LHCN-M2 (cell line): Measurements from ENCODE around the gene SLC35A5. TPM values are rescaled to one million over a fixed set of nuclear protein-coding genes. Genes with fewer than 3 reads are reported as not detected.
"Not testable (repeated sequence)": the region's sequence is repeated elsewhere in the genome, so short reads cannot be mapped to it uniquely, and the experiment has no call there.

ENCODE experiments used
- DNase-seq: peaks from one replicate; pipeline ENCODE4 v3.0.0-alpha.2; 2012; ENCODE audit warnings: low read depth
- polyA plus RNA-seq: library from polyadenylated mRNA; unstranded; fragments of >200 nt; gene quantifications from one replicate; pipeline ENCODE4 v1.2.1, GENCODE V29; 2012; ENCODE audit warnings: missing spikeins
- total RNA-seq: library from RNA; depleted of rRNA; stranded (reverse); fragments of >200 nt; gene quantifications from 2 replicates; pipeline ENCODE4 v1.2.3, GENCODE V29; 2014; rRNA removed

The SLC35A5 gene, protein sequence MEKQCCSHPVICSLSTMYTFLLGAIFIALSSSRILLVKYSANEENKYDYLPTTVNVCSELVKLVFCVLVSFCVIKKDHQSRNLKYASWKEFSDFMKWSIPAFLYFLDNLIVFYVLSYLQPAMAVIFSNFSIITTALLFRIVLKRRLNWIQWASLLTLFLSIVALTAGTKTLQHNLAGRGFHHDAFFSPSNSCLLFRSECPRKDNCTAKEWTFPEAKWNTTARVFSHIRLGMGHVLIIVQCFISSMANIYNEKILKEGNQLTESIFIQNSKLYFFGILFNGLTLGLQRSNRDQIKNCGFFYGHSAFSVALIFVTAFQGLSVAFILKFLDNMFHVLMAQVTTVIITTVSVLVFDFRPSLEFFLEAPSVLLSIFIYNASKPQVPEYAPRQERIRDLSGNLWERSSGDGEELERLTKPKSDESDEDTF
- 34.8 and 49.1 TPM in 2 replicates for total RNA-seq
- 16.3 TPM for polyA plus RNA-seq

DNA sequence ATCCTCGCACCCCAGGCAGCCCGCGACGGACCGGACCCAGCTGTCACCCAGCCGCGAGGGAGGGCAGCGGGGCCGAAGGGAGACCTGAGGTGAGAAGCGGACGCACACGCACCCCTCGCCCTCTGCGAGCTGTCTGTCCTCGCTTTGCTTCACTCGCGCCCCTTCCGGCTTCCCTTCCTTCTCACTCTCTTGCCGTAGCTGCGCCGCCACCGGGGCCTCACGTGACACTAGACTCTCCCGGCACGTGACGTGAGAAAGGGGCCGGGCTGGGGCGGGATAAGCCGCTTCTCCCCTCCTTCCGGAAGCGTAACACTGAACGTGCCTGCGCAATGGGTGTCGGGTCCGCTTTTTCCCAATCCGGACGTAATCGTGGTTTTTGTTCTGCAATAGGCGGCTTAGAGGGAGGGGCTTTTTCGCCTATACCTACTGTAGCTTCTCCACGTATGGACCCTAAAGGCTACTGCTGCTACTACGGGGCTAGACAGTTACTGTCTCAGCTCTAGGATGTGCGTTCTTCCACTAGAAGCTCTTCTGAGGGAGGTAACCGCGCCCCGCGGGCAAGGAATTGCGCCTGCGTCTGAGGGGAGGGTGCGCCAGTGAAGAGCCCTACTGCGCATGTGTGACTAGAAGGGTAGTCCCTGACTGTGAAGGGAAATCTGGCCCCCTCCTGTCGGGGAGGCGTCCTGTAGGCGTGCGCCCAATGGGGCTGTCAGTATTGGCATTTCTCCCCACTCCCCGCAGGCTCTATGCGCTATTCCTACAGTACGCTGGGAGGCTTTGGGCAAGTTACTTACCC lies at the start of gene SLC35A5, which contains the start of gene ATG3:
Gene SLC35A5, plus strand, starts transcription at position 312 of the 796 bp plus-strand sequence. CDS start 1,359 bp downstream, outside the sequence.
Gene ATG3, minus strand, starts transcription at position 229 of the 796 bp plus-strand sequence. CDS start 434 bp downstream, outside the sequence.
- peak; percentile 98 for DNase-seq

DNA sequence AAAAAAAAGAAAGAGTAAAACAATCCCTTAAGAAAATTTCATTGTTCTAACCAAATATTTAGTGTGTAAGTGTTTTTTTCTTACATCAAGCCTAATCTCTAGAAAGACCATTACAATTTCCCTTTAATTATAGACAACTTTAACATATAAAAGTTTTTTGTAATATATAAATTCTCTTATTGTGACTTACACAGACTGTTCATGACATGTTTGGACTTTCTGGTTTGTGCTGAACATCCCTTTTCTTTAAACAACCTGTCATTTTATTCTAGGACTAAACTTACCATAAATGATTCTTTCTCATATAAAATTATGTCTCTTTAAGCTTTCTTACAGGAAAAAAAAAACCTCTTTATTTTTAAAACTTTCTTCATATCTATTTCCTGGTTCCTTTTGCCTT lies 49.5 kb upstream of the SLC35A5 start:
- DNase-seq, result peak; percentile 12

DNA sequence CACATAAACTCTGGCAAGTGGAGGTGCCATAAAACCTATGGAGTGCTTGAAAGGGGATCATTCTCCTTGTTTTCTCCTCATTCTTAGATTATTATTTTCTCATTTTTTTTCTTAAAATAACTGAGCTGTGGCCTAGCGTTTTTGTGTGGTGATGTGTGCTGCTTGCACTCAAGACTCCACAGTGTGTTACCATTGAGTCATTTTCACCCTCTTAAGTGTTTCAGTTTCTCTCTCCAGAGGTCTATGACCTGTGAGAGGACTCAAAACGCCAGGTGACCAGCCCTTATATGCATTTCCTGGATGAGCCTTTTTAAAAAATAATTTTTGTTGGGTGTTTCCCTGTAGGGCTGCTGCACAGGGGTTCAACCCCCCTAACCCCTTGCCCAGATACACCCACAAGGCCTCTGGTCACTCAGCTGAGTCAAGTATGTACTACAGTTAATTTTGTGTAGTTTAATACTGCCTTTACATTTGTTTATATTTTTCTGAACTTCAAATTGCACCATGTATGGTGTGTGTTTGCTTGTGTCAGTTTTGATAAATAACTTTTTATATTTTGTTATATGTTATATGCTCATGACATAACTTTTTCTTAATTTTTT lies 47.2 kb upstream of the SLC35A5 start:
- DNase-seq, result no peak

DNA sequence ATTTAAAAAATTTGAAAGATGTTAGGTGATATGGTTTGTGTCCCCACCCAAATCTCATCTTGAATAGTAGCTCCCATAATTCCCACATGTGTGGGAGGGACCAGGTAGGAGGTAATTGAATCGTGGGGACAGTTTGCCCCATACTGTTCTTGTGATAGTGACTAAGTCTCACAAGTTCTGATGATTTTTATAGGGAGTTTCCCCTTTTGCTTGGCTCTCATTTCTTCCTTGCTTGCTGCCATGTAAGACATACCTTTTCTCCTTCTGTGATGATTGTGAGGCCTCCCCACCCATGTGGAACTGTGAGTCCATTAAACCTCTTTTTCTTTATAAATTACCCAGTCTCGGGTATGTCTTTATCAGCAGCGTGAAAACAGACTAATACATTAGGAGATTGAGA lies 42.9 kb upstream of the SLC35A5 start:
- DNase-seq, result not testable (repeated sequence)

DNA sequence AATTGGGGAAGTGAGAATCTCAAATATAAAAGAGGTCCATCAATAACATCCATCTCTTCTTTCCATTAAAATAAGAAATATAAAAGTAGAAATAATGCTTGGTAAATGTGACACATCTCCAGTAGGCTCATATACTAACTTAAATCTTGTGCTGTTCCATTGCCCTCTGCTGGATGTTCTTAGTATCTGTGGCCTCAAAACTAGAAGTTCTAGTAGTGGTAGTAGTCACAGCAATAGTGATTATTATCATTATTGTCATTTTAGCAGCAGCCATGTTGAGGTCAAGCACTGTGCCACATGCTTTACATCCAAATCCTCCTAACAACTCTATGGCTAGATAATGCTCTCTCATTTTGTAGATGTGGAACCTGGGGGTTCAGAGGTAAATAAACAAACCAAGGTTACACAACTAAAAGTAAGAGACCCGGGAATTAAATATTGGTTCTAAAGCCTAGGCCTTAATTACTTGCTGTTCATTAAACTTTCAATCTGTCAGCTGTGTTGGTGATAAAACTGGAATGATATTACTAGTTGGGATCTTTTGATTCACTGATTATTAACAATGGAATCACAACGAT lies 42.3 kb upstream of the SLC35A5 start:
- peak; percentile 75 for DNase-seq

DNA sequence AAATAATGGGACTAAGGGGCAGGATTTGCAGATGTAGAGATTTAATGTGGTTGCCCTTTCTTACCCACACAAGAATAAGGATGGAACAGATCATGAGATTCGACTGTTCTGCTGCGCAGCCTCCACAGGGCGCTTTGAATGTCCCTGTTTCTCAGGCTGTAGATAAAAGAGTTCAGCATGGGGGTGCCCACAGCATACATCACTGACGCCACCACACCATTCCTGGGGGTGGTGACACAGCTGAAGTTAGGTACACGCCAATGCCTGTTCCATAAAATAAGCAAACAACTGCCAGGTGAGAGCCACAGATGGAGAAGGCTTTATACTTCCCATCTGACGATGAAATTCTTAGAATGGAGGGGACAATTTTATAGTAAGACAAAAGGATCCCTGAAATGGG lies 37.7 kb upstream of the SLC35A5 start:
- not testable (repeated sequence) for DNase-seq

DNA sequence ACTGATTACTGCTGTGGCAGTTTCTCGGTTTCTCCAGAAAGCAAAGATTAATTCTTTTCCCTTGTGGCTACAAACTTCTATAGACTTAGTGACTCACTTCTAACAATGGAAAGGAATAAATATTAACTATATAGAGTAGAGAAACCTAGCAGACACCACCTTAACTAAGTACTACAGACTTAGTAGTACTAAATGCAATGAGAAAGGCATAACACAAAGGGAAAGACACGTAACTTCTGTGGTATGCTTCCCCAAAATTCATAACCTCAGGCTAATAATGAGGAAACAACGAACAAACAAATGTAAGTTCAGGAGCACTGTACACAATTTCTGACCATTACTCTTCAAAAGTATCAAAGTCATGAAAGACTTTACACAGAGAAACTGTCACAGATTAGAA lies 31.3 kb upstream of the SLC35A5 start:
- DNase-seq, result no peak

DNA sequence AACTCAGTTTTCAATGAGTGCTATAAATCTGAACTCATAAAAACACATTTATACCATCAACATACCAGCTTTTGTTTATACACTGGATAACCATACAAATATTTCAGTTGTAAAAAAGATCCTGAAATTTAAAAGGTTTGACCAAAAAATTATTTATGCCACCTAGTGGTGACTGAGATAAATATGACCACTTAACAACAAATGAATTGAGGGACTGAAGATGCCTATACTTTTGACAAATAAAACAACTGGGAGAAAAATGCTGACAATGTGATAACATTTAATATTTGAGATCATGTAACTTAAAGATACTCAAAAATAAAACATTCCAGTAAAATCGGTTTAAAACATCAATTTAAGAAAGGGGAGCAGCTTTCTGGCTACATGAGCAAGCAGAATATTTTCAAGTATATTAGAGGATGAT lies 30.5 kb upstream of the SLC35A5 start:
- DNase-seq, result peak; percentile 35

DNA sequence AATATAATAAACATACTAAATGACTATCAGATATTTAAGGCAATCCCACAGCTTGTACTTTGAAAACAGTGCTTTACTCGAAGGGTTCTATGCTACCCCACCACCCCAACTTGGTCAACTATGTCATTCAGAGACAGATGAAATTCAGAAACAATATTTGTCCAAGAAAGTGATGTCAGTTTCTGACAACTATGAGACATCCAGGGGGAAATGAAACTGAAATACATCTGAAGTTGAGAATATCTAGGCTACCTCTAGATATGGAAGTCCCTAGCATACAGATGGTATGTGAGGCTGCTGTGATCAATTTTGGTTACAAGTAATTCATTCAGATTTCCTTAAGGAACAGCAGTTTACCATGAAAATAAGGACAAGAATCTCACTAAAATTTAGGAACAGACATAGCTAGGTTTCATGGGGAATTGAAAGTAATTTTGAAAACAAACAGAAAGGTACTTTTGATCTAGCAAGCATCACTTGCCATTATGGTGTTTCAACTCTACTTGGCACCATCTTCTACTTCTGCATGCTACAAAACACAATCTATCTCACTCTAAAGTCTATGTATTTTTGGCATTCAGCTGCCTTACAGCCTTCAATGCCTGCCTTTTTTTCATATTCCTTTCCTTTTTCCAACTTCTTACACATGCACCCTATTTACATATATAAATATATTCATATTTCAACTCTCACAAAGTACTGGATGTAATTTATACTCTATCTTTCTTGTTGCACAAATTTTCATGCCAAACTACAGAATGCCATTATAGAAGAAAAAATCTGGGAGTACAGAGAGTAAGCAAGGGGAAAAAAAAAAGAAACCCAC lies 21.8 kb upstream of the SLC35A5 start:
- no peak for DNase-seq

DNA sequence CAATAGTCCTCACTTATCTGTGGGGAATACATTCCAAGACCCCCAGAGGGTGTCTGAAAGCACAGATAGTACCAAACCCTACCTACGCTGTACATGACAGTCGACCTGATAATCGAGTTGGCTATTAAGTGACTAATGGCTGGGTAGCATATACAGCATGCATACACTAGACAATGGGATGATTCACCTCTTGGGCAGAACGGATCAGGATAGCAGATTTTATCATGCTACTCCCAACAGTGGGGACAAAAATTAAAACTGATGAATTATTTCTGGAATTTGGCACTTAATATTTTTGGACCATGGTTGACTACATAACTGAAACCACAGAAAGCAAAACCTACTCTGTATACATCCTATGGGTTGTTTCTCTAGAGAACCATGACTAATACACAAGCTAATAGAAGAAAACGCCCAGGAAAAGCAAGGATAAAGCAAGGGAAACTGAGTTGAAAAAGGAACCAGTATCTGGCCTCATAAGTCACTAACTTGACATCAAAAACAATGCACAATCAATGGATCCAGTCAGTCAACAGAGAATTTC lies 15.6 kb upstream of the SLC35A5 start:
- DNase-seq, result no peak

DNA sequence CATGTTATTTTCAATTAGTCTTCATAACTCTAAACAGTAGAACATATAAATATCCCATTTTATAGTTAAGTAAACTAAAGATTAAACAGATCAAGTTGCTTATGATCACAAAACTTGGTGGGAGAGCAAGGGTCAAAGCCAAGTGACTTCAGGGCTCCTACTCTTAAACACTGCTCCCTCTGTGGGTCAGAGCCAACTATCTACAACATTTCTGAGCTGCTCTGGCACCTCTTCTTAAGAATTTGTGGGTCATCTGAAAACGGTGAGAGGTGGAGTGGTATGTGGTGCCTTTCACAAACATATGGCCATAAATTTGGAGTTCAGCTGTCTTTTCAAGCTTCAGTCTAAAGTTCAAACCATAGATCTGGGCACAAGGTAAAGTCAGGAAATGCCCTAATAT lies 11.0 kb upstream of the SLC35A5 start:
- no peak for DNase-seq

DNA sequence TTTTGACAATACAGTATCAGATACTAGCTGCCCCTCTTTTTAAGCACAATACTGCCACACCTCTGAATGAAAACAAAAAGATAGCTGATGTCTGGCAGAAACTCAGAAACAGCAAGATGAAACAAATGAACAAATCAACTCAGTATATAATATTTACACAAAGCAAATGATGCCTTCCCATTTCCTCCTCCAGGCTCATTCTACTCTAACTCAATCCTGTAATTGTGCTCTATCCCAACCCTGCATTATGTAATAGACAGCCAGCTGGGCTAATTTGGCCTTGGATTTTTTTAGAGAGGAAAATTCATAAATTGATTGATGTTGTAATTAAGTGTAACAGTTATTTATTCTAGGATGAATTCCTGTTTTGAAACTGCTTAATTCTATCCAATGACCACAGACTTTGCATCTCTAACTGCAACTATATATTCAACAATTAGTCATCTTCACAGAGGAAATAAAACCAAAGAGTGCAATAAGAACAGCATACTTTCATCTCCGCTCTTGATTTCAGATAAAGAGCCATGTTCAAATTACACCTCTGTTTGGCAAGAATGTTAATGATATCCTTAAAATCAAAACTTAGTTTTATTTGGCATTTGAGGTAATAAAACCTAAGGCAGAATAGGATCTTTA lies 6.2 kb upstream of the SLC35A5 start:
- no peak for DNase-seq

DNA sequence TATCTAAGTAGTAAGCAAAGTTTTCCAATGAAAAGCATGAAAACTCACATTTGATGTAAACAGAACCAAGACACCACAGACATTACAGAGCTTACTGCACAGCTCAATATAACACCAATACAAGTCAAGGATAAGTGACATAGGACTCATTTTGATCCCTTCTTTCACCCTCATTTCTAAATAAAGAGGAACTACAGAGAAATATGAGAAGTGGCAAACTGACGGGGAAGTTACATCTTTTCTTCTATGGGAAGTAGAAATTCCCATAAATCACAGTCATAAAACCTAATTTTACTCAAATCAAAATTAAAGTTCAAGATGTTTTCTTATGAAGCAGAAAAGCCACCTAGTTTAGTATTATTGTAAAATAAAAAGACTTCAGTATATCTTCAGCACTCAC lies 3.9 kb upstream of the SLC35A5 start:
- DNase-seq, result no peak

DNA sequence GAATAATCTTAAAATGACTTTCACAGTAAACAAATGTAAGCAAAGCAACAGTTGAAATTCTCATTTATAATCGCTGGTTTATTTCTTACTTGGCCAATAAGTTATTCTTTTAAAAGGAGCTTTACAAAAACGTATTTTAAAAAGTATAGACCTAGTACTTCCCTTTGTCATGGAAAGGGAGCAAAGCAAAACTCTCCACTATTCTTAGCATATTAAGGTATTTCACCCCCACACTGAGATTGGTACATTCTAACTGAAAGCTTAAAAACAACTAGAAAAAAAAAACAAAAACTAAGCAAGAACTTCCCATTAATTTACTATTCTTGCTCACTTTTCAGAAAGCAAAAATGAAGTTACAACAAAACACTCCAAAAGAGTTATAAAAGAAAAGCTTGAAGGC lies 1.5 kb upstream of the SLC35A5 start:
- no peak for DNase-seq

DNA sequence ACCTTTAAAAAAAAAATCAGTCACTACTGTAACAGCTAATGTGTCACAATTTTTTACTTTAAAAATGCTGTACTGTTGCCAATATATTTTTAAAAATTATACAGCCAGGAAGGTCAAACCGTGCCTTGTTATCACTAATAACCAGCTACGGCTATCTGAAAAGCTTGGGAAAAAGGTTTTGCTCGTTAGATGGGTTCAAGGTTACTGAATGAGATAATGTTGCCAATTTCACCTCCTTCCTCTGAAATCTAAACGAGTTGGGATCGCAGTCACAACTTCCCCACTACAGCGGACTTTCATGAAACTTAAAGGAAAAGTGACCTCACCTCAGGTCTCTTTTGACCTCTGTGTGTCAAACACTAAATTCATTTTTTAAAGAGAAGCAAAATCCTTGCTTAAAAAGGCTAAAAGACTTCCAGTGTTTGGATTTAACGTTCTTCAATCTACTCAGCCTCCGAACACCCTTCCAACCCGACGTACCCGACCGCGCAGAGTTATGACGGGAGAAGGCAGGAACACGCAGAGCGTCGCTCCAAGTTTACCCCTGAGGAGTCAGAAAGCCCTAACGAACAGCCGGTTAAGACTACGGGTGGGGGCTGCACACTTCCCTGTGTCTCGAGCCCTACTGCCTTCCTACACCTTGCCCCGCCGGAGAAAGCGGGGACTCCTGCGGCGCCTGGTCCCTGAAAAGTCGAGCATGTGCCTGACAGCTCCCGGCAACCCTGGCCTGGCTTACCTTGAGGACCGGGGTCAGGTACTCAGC lies 943 bp upstream of the SLC35A5 start:
- peak; percentile 86 for DNase-seq

DNA sequence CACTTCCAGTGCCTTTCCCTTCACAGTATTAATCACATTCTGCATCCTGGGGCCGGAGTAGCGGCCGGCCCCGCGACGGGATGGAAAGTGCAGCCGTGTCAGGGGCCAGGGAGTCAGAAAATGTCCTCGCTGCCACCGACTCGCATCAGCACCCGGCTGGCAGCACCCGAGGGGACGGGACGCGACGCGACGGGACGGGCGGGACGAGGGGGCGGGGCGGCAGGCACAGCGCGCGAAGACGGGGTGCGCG lies 436 bp upstream of the SLC35A5 start:
- DNase-seq, result no peak

DNA sequence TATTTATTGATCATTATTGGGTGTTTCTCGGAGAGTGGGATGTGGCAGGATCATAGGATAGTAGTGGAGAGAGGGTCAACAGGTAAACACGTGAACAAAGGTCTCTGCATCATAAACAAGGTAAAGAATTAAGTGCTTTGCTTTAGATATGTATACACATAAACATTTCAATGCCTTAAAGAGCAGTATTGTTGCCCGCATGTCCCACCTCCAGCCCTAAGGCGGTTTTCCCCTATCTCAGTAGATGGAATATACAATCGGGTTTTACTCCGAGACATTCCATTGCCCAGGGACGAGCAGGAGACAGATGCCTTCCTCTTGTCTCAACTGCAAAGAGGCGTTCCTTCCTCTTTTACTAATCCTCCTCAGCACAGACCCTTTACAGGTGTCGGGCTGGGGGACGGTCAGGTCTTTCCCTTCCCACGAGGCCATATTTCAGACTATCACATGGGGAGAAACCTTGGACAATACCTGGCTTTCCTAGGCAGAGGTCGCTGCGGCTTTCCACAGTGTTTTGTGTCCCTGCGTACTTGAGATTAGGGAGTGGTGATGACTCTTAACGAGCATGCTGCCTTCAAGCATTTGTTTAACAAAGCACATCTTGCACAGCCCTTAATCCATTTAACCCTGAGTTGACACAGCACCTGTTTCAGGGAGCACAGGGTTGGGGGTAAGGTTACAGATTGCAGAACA lies 2.5 kb downstream of the SLC35A5 start:
- DNase-seq, result not testable (repeated sequence)

DNA sequence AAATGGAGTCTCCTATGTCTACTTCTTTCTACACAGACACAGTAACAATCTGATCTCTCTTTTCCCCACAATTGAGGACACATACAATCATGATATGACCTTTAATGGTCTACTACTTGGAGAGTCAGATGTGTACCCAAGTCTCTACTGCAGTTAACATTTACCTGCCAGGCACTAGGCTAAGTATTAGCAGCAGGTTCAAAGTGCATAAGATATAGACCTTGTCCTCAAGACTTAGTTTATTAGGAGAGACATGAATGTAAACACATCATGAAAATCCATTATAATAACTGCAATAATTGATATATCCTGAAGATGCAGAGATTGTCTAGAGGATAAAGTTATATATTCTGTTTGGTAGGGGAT lies 3.1 kb downstream of the SLC35A5 start:
- DNase-seq, result no peak

DNA sequence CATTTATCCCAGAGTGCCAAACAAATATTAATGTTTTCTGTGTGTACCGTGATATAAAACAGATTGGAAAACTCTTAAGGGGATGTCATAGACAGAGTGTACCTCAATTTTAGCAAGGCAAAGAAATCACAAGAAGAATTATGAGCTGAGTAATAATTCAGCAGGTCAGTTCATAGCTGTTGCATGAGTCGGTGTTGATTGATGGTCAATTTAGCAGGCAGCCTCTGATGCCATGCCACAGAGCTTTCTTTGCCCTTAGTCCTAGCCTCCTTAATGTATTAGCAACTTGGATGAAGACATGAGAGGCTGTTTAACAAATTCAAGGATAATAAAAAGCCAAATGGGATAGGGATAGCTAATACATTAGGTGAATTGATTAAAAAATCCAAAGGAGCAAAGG lies 6.8 kb downstream of the SLC35A5 start:
- DNase-seq, result peak; percentile 63
